ENCODE results near the gene GPR179.
"Not testable (repeated sequence)": the region's sequence is repeated elsewhere in the genome, so short reads cannot be mapped to it uniquely, and the experiment has no call there.

DNA sequence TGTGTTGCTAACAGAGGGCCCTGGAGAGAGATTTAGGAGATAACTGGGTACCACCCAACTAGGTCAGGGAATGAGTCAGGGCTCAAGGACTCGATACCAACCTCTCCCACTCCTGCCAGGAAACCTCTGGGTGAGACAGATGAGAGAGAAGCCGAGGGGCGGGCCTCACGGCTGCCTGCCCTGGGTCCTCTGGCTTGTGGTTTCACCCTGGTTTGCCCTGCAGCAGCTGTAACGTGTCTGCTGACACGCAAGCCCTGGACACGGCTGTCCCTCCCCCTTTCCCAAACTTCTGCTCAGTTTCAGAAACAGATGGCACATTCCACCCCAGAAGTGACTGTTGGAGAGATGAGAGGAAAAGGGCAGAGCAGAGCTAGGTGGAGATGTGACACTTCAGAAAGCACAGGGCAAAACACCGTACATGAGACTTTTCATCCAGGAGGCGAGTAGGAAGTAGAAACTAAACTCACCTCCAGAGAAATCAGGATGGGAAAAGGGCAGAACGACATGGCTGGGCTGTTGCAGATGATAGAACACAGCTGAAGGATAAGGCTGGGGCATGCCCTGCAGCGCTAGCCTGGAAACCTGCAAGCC, 57.2 kb downstream of the GPR179 start:
- TF ChIP-seq EZH2 (IDR thresholded peaks at IDR 0.05; ENCODE audit: low read length), result not testable (repeated sequence)
- TF ChIP-seq, protein P1, sequence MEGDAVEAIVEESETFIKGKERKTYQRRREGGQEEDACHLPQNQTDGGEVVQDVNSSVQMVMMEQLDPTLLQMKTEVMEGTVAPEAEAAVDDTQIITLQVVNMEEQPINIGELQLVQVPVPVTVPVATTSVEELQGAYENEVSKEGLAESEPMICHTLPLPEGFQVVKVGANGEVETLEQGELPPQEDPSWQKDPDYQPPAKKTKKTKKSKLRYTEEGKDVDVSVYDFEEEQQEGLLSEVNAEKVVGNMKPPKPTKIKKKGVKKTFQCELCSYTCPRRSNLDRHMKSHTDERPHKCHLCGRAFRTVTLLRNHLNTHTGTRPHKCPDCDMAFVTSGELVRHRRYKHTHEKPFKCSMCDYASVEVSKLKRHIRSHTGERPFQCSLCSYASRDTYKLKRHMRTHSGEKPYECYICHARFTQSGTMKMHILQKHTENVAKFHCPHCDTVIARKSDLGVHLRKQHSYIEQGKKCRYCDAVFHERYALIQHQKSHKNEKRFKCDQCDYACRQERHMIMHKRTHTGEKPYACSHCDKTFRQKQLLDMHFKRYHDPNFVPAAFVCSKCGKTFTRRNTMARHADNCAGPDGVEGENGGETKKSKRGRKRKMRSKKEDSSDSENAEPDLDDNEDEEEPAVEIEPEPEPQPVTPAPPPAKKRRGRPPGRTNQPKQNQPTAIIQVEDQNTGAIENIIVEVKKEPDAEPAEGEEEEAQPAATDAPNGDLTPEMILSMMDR (optimal IDR thresholded peaks at IDR 0.05 in 1 of 3, IDR thresholded peaks at IDR 0.05 in 1 of 3, conservative IDR thresholded peaks at IDR 0.05 in 1 of 3; ENCODE audit: extremely low read depth in 1 of 3, insufficient read depth in 2 of 3, low read length in 3 of 3), result not testable (repeated sequence)
